NCI-H128 (cell line): ENCODE data around the gene ELMO2.
A peak's percentile ranks its signal among the peaks of the same experiment; 100 is the strongest.
"Not testable (repeated sequence)": the region's sequence is repeated elsewhere in the genome, so short reads cannot be mapped to it uniquely, and the experiment has no call there.

Experiments
- DNase-seq: peaks from one replicate; lab custom pipeline; 2025; ENCODE audit not compliant: unreplicated experiment; lab: John Stamatoyannopoulos, UW

The ELMO2 gene

GRCh38 chr20:46406986-46407670 is 713 bp upstream of the ELMO2 start:
- DNase-seq, result peak; percentile 59

GRCh38 chr20:46402331-46402811 is 4.0 kb downstream of the ELMO2 start:
- DNase-seq, result no peak

- no peak for DNase-seq
Observed at GRCh38 chr20:46401478-46401860, 4.9 kb downstream of the ELMO2 start.

- no peak for DNase-seq
Observed at GRCh38 chr20:46400828-46401477, 5.5 kb downstream of the ELMO2 start.

GRCh38 chr20:46400253-46400652 is 6.2 kb downstream of the ELMO2 start:
- no peak for DNase-seq

GRCh38 chr20:46399401-46399800 is 7.0 kb downstream of the ELMO2 start:
- no peak for DNase-seq

GRCh38 chr20:46398963-46399362 is 7.5 kb downstream of the ELMO2 start:
- no peak for DNase-seq

- DNase-seq, result no peak
Observed at GRCh38 chr20:46396052-46396740, 10.2 kb downstream of the ELMO2 start.

GRCh38 chr20:46394872-46395760 is 11.3 kb downstream of the ELMO2 start:
- DNase-seq, result peak; percentile 17

GRCh38 chr20:46393967-46394366 is 12.4 kb downstream of the ELMO2 start:
- DNase-seq, result no peak

- no peak for DNase-seq
Observed at GRCh38 chr20:46388937-46389336, 17.5 kb downstream of the ELMO2 start.

GRCh38 chr20:46388201-46388836 is 18.1 kb downstream of the ELMO2 start:
- DNase-seq, result no peak

GRCh38 chr20:46387054-46387453 is 19.4 kb downstream of the ELMO2 start:
- not testable (repeated sequence) for DNase-seq

GRCh38 chr20:46378412-46379009 is 27.9 kb downstream of the ELMO2 start:
- no peak for DNase-seq

- DNase-seq, result no peak
Observed at GRCh38 chr20:46377518-46377917, 28.9 kb downstream of the ELMO2 start.

- DNase-seq, result no peak
Observed at GRCh38 chr20:46376196-46376785, 30.1 kb downstream of the ELMO2 start.

GRCh38 chr20:46375771-46376170 is 30.6 kb downstream of the ELMO2 start:
- no peak for DNase-seq

GRCh38 chr20:46374383-46374782 is 32.0 kb downstream of the ELMO2 start:
- no peak for DNase-seq

- no peak for DNase-seq
Observed at GRCh38 chr20:46371656-46372055, 34.8 kb downstream of the ELMO2 start.

GRCh38 chr20:46368902-46369268 is 37.5 kb downstream of the ELMO2 start:
- DNase-seq, result no peak
